HG03439 (cell line): Measurements from ENCODE around the gene VCX2.
"Not testable (repeated sequence)": the region's sequence is repeated elsewhere in the genome, so short reads cannot be mapped to it uniquely, and the experiment has no call there.

Experiments used
- ATAC-seq: cut with Tn5 transposase; IDR thresholded peaks from one replicate; pipeline ENCODE4 v1.9.1; 2021; ENCODE audit warnings: mild to moderate bottlenecking, moderate library complexity; ENCODE audit not compliant: unreplicated experiment

Gene VCX2

GRCh38 chrX:8171169-8171568 lies at the start of gene VCX2:
TSS of gene VCX2 (minus strand) at chrX:8171267. CDS start at chrX:8170643, 624 bp downstream.
- ATAC-seq, result not testable (repeated sequence)

- ATAC-seq, result no peak
Observed at GRCh38 chrX:8204943-8205342, 33.9 kb upstream of the VCX2 start.

- no peak for ATAC-seq
Observed at GRCh38 chrX:8204169-8204935, 33.3 kb upstream of the VCX2 start.

GRCh38 chrX:8201896-8202331 lies 30.8 kb upstream of the VCX2 start:
- ATAC-seq, result no peak

- no peak for ATAC-seq
Observed at GRCh38 chrX:8196776-8197175, 25.7 kb upstream of the VCX2 start.

- no peak for ATAC-seq
Observed at GRCh38 chrX:8194216-8194615, 23.1 kb upstream of the VCX2 start.

GRCh38 chrX:8192276-8192675 lies 21.2 kb upstream of the VCX2 start:
- ATAC-seq, result no peak

- no peak for ATAC-seq
Observed at GRCh38 chrX:8191022-8191421, 20.0 kb upstream of the VCX2 start.

- no peak for ATAC-seq
Observed at GRCh38 chrX:8190341-8190830, 19.3 kb upstream of the VCX2 start.

- no peak for ATAC-seq
Observed at GRCh38 chrX:8189096-8189830, 18.2 kb upstream of the VCX2 start.

- no peak for ATAC-seq
Observed at GRCh38 chrX:8183346-8183745, 12.3 kb upstream of the VCX2 start.

- no peak for ATAC-seq
Observed at GRCh38 chrX:8179656-8180055, 8.6 kb upstream of the VCX2 start.

- ATAC-seq, result not testable (repeated sequence)
Observed at GRCh38 chrX:8154011-8154410, 17.1 kb downstream of the VCX2 start.

GRCh38 chrX:8147226-8147625 lies 23.8 kb downstream of the VCX2 start:
- no peak for ATAC-seq

- ATAC-seq, result no peak
Observed at GRCh38 chrX:8144925-8145324, 26.1 kb downstream of the VCX2 start.

- no peak for ATAC-seq
Observed at GRCh38 chrX:8141896-8142295, 29.2 kb downstream of the VCX2 start.

- ATAC-seq, result no peak
Observed at GRCh38 chrX:8140986-8141744, 29.9 kb downstream of the VCX2 start.

- ATAC-seq, result no peak
Observed at GRCh38 chrX:8139716-8140115, 31.4 kb downstream of the VCX2 start.

GRCh38 chrX:8138252-8138651 lies 32.8 kb downstream of the VCX2 start:
- ATAC-seq, result no peak

GRCh38 chrX:8126648-8127047 lies 44.4 kb downstream of the VCX2 start:
- ATAC-seq, result no peak

- no peak for ATAC-seq
Observed at GRCh38 chrX:8126092-8126491, 45.0 kb downstream of the VCX2 start.
